OCI-LY7 (cell line): ENCODE results near the gene DPP10. TPM values are rescaled to one million over a fixed set of nuclear protein-coding genes. Genes with fewer than 3 reads are reported as not detected.
A peak's percentile ranks its signal among the peaks of the same experiment; 100 is the strongest.

Experiments used
- BruUV-seq: library from RNA; stranded (reverse); fragments of 400-500 nt; replicated peaks from 2 replicates; lab custom pipeline; 2021; lab: Mats Ljungman, UMichigan
- CTCF ChIA-PET: fragments of 300-600 bp; sonication (Branson Sonifier 250); formaldehyde crosslinking; loops from one replicate; lab custom pipeline; 2022; ENCODE audit warnings: antibody characterized with exemption; ENCODE audit not compliant: unreplicated experiment; lab: Charles Lee
- POLR2A ChIA-PET: fragments of 300-600 bp; sonication (Branson Sonifier 250); formaldehyde crosslinking; loops from one replicate; lab custom pipeline; 2022; ENCODE audit warnings: antibody characterized with exemption; lab: Charles Lee
- DNase-seq: peaks from one replicate; pipeline ENCODE4 v3.0.0-alpha.2; 2015; ENCODE audit warnings: low spot score
- H2AFZ ChIP-seq: fragments of 200-600 bp; sonication (generic), shearing (Covaris generic); 2 replicates; pipeline ENCODE4 v1.6.1; 2014; ENCODE audit warnings: mild to moderate bottlenecking, antibody characterized with exemption, low read length, moderate library complexity
- H3K27ac ChIP-seq: fragments of 200-600 bp; sonication (generic); 2 replicates; pipeline ENCODE4 v1.5.1; 2014; ENCODE audit warnings: mixed run types, low read depth, mild to moderate bottlenecking, moderate library complexity, low read length, inconsistent platforms; ENCODE audit not compliant: poor library complexity, severe bottlenecking
- H3K36me3 ChIP-seq: fragments of 200-600 bp; sonication (generic); 2 replicates; pipeline ENCODE4 v1.6.1; 2014; ENCODE audit warnings: mild to moderate bottlenecking, antibody characterized with exemption, low read length, moderate library complexity, mixed read lengths; ENCODE audit not compliant: insufficient read depth
- H3K4me1 ChIP-seq: fragments of 200-600 bp; sonication (generic); 2 replicates; pipeline ENCODE4 v1.5.1; 2014; ENCODE audit warnings: mild to moderate bottlenecking, low read length; ENCODE audit not compliant: insufficient read depth, poor library complexity, severe bottlenecking
- H3K4me2 ChIP-seq: fragments of 200-600 bp; sonication (generic); 2 replicates; pipeline ENCODE4 v1.6.1; 2014; ENCODE audit warnings: mild to moderate bottlenecking, low read length
- H3K4me3 ChIP-seq: fragments of 200-600 bp; sonication (generic); 2 replicates; pipeline ENCODE4 v1.5.1; 2014; ENCODE audit warnings: mild to moderate bottlenecking, low read depth, low read length; ENCODE audit not compliant: poor library complexity, severe bottlenecking
- H3K79me2 ChIP-seq: fragments of 200-600 bp; sonication (generic); 2 replicates; pipeline ENCODE4 v1.6.1; 2016; ENCODE audit warnings: low read depth, mild to moderate bottlenecking, low read length, moderate library complexity, mixed read lengths; ENCODE audit not compliant: insufficient read depth
- H3K9me2 ChIP-seq: fragments of 200-600 bp; sonication (generic); 2 replicates; pipeline ENCODE4 v1.6.1; 2016; ENCODE audit warnings: mild to moderate bottlenecking, low read length, mixed read lengths; ENCODE audit not compliant: insufficient read depth
- H3K9me3 ChIP-seq: fragments of 200-600 bp; sonication (generic); 2 replicates; pipeline ENCODE4 v1.6.1; 2014; ENCODE audit warnings: mild to moderate bottlenecking, mixed run types, low read length, mixed read lengths
- H4K20me1 ChIP-seq: fragments of 200-600 bp; sonication (generic); 2 replicates; pipeline ENCODE4 v1.6.1; 2014; ENCODE audit warnings: mild to moderate bottlenecking, antibody characterized with exemption, low read length, moderate library complexity, mixed read lengths; ENCODE audit not compliant: insufficient read depth
- CTCF ChIP-seq: fragments of 200-600 bp; sonication (generic); conservative IDR thresholded peaks from 2 replicates; pipeline ENCODE4 v1.5.1; 2014; ENCODE audit warnings: mild to moderate bottlenecking, antibody characterized with exemption, low read length, moderate library complexity, mixed read lengths
- EZH2phosphoT487 ChIP-seq: fragments of 200-600 bp; sonication (generic); IDR thresholded peaks from 2 replicates; pipeline ENCODE4 v1.6.1; 2018; ENCODE audit warnings: low read depth, borderline replicate concordance, mild to moderate bottlenecking, mixed run types, antibody characterized with exemption, low read length, moderate library complexity, mixed read lengths
- intact Hi-C: fragments of 100-400 bp; cut with micrococcal nuclease; formaldehyde crosslinking; loops from one replicate; pipeline ENCODE4 v1.10.0; 2022; ENCODE audit not compliant: unreplicated experiment
- small RNA-seq: library from RNA; depleted of rRNA; stranded (forward); fragments of <200 nt; gene quantifications from one replicate; pipeline ENCODE3, GENCODE V24; 2014
- total RNA-seq, 2 experiments: library from RNA; depleted of rRNA in 1 of 2; stranded (reverse); fragments of >200 nt in 1 of 2; shearing (Covaris generic) in 1 of 2; gene quantifications; 2 replicates each; pipeline ENCODE4 v1.2.3, GENCODE V29; 2014 to 2022

The DPP10 gene
- total RNA-seq, 2 experiments from 2014 or later: not detected

- Histone ChIP-seq H3K9me3 (no peaks in the 10 kb centered on the region), H3K79me2 (no peaks in the 10 kb centered on the region), H3K36me3 (no peaks in the 10 kb centered on the region), H3K27ac (no peak overlapping the region), H3K4me2 (no peak overlapping the region), H3K4me1 (no peaks in the 10 kb centered on the region), H4K20me1 (no peaks in the 10 kb centered on the region), H3K4me3 (no peak overlapping the region), H3K9me2 (no peaks in the 10 kb centered on the region), H2AFZ (no peak overlapping the region)
- DNase-seq: no peak
- CTCF ChIA-PET: no interaction called here
- intact Hi-C loops: no loop called here
- peak; percentile 33; the same call in 1 of the 2 replicates for TF ChIP-seq CTCF
- no peak for TF ChIP-seq EZH2phosphoT487
- POLR2A ChIA-PET: no interaction called here
- no TSS peak for BruUV-seq
These were observed 1438.1 kb downstream of the DPP10 start for GRCh38 chr2:115880558-115880957.

DNA sequence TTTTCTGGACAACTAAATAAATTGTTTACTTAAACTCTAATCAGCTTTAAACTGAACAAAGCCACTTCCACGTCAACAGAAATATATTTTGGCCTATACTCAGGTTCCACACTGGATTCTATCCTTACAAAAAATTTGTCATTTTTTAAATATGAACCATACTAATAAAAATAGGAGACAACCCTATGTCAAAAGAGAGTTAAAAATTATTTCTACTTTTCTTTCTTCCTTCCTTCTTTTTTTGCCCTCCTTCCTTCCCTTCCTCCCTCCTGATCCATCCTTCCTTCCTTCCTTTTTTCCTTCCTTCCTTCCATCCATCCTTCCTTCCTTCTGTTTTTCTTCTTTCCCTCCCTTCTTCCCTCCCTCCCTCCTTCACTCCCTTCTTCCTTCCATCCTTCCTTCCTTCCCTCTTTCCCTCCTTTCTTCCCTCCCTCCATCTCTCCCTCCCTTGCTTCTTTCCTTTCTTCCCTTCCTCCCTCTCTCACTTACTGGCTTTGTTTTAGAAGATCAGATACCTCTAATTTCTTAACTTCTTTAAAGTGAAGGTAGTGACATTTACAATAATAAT, 1444.9 kb downstream of the DPP10 start:
- CTCF ChIA-PET: no interaction called here
- TF ChIP-seq CTCF: no peak
- no peak for TF ChIP-seq EZH2phosphoT487
- Histone ChIP-seq H4K20me1 (no peaks in the 10 kb centered on the region), H3K4me1 (no peaks in the 10 kb centered on the region), H3K4me3 (no peak overlapping the region), H3K9me2 (no peaks in the 10 kb centered on the region), H3K36me3 (no peaks in the 10 kb centered on the region), H2AFZ (no peak overlapping the region), H3K4me2 (no peak overlapping the region), H3K9me3 (no peaks in the 10 kb centered on the region), H3K79me2 (no peaks in the 10 kb centered on the region), H3K27ac (no peak overlapping the region)
- intact Hi-C loops: no loop called here
- POLR2A ChIA-PET: interaction anchor here (0.5 kb wide), 1 partner anchor 101 kb away, joined by 3 read pairs; no protein-coding TSS in a partner anchor
- BruUV-seq: no TSS peak
- DNase-seq: no peak

Small RNA genes lying within 50 kb of the gene (small RNA-seq; reads per million reads assigned to genes)
- gene RNU2-41P: 5.4 reads per million, percentile 92 among the genes with 10 or more reads in this experiment
